Measurements from ENCODE around the gene RIBC1.
A peak's percentile ranks its signal among the peaks of the same experiment; 100 is the strongest.

The RIBC1 gene

GRCh38 chrX:53433651-53434639 lies 11.3 kb downstream of the RIBC1 start, which contains the start of gene HSD17B10 (continued):
- no peak for TF ChIP-seq ZNF266 (tag by site-specific recombination; IDR thresholded peaks at IDR 0.05; ENCODE audit: low read depth)
- TF ChIP-seq ZBTB17 (tag by site-specific recombination; IDR thresholded peaks at IDR 0.05) = peak; percentile 16; the same call in 1 of the 2 replicates
- TF ChIP-seq ZNF777 (tag by site-specific recombination; IDR thresholded peaks at IDR 0.05; ENCODE audit: borderline replicate concordance) = no peak
- TF ChIP-seq, protein P1, sequence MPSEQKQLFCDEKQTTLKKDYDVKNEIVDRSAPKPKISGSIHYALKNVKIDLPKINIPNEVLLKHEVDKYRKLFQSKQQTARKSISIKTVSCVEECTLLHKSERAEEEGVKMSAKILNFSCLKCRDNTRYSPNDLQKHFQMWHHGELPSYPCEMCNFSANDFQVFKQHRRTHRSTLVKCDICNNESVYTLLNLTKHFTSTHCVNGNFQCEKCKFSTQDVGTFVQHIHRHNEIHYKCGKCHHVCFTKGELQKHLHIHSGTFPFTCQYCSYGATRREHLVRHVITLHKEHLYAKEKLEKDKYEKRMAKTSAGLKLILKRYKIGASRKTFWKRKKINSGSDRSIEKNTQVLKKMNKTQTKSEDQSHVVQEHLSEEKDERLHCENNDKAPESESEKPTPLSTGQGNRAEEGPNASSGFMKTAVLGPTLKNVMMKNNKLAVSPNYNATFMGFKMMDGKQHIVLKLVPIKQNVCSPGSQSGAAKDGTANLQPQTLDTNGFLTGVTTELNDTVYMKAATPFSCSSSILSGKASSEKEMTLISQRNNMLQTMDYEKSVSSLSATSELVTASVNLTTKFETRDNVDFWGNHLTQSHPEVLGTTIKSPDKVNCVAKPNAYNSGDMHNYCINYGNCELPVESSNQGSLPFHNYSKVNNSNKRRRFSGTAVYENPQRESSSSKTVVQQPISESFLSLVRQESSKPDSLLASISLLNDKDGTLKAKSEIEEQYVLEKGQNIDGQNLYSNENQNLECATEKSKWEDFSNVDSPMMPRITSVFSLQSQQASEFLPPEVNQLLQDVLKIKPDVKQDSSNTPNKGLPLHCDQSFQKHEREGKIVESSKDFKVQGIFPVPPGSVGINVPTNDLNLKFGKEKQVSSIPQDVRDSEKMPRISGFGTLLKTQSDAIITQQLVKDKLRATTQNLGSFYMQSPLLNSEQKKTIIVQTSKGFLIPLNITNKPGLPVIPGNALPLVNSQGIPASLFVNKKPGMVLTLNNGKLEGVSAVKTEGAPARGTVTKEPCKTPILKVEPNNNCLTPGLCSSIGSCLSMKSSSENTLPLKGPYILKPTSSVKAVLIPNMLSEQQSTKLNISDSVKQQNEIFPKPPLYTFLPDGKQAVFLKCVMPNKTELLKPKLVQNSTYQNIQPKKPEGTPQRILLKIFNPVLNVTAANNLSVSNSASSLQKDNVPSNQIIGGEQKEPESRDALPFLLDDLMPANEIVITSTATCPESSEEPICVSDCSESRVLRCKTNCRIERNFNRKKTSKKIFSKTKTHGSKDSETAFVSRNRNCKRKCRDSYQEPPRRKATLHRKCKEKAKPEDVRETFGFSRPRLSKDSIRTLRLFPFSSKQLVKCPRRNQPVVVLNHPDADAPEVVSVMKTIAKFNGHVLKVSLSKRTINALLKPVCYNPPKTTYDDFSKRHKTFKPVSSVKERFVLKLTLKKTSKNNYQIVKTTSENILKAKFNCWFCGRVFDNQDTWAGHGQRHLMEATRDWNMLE (tag by site-specific recombination; conservative IDR thresholded peaks at IDR 0.05; ENCODE audit: low read depth) = no peak
- TF ChIP-seq ZNF155 (tag by site-specific recombination; IDR thresholded peaks at IDR 0.05) = no peak
- TF ChIP-seq, protein P2, sequence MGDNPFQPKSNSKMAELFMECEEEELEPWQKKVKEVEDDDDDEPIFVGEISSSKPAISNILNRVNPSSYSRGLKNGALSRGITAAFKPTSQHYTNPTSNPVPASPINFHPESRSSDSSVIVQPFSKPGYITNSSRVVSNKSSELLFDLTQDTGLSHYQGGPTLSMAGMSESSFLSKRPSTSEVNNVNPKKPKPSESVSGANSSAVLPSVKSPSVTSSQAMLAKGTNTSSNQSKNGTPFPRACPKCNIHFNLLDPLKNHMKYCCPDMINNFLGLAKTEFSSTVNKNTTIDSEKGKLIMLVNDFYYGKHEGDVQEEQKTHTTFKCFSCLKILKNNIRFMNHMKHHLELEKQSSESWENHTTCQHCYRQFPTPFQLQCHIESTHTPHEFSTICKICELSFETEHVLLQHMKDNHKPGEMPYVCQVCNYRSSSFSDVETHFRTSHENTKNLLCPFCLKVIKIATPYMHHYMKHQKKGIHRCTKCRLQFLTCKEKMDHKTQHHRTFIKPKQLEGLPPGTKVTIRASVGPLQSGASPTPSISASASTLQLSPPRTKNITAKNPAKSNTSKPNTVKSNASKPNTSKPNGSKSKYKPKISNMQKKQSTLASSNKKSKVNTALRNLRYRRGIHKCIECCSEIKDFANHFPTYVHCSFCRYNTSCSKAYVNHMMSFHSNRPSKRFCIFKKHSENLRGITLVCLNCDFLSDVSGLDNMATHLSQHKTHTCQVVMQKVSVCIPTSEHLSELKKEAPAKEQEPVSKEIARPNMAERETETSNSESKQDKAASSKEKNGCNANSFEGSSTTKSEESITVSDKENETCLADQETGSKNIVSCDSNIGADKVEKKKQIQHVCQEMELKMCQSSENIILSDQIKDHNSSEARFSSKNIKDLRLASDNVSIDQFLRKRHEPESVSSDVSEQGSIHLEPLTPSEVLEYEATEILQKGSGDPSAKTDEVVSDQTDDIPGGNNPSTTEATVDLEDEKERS (tag by site-specific recombination; IDR thresholded peaks at IDR 0.05) = no peak
- no peak for TF ChIP-seq ZSCAN16 (tag by site-specific recombination; IDR thresholded peaks at IDR 0.05)
- no peak for TF ChIP-seq PRDM2 (tag by site-specific recombination; IDR thresholded peaks at IDR 0.05; ENCODE audit: borderline replicate concordance)
- TF ChIP-seq, protein P3, sequence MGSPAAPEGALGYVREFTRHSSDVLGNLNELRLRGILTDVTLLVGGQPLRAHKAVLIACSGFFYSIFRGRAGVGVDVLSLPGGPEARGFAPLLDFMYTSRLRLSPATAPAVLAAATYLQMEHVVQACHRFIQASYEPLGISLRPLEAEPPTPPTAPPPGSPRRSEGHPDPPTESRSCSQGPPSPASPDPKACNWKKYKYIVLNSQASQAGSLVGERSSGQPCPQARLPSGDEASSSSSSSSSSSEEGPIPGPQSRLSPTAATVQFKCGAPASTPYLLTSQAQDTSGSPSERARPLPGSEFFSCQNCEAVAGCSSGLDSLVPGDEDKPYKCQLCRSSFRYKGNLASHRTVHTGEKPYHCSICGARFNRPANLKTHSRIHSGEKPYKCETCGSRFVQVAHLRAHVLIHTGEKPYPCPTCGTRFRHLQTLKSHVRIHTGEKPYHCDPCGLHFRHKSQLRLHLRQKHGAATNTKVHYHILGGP (tag by site-specific recombination; IDR thresholded peaks at IDR 0.05) = no peak
- no peak for TF ChIP-seq ZNF157 (tag by site-specific recombination; IDR thresholded peaks at IDR 0.05)
- TF ChIP-seq, protein P4, sequence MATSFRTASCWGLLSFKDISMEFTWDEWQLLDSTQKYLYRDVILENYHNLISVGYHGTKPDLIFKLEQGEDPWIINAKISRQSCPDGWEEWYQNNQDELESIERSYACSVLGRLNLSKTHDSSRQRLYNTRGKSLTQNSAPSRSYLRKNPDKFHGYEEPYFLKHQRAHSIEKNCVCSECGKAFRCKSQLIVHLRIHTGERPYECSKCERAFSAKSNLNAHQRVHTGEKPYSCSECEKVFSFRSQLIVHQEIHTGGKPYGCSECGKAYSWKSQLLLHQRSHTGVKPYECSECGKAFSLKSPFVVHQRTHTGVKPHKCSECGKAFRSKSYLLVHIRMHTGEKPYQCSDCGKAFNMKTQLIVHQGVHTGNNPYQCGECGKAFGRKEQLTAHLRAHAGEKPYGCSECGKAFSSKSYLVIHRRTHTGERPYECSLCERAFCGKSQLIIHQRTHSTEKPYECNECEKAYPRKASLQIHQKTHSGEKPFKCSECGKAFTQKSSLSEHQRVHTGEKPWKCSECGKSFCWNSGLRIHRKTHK (tag by site-specific recombination; IDR thresholded peaks at IDR 0.05) = no peak
- TF ChIP-seq, protein P5, sequence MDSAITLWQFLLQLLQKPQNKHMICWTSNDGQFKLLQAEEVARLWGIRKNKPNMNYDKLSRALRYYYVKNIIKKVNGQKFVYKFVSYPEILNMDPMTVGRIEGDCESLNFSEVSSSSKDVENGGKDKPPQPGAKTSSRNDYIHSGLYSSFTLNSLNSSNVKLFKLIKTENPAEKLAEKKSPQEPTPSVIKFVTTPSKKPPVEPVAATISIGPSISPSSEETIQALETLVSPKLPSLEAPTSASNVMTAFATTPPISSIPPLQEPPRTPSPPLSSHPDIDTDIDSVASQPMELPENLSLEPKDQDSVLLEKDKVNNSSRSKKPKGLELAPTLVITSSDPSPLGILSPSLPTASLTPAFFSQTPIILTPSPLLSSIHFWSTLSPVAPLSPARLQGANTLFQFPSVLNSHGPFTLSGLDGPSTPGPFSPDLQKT (IDR thresholded peaks at IDR 0.05; ENCODE audit: borderline replicate concordance, low read depth, low read length) = no peak
- peak; percentile 36; the same call in 1 of the 2 replicates for TF ChIP-seq GLIS2 (tag by site-specific recombination; IDR thresholded peaks at IDR 0.05)
- TF ChIP-seq, protein P6, sequence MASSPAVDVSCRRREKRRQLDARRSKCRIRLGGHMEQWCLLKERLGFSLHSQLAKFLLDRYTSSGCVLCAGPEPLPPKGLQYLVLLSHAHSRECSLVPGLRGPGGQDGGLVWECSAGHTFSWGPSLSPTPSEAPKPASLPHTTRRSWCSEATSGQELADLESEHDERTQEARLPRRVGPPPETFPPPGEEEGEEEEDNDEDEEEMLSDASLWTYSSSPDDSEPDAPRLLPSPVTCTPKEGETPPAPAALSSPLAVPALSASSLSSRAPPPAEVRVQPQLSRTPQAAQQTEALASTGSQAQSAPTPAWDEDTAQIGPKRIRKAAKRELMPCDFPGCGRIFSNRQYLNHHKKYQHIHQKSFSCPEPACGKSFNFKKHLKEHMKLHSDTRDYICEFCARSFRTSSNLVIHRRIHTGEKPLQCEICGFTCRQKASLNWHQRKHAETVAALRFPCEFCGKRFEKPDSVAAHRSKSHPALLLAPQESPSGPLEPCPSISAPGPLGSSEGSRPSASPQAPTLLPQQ (tag by site-specific recombination; IDR thresholded peaks at IDR 0.05) = no peak
- no peak for TF ChIP-seq ZNF423 (tag by site-specific recombination; IDR thresholded peaks at IDR 0.05)
- no peak for TF ChIP-seq ZNF350 (tag by site-specific recombination; IDR thresholded peaks at IDR 0.05)
- TF ChIP-seq ZNF843 (tag by site-specific recombination; IDR thresholded peaks at IDR 0.05) = no peak

Data from HEK293 (cell line).